GM10266 (cell line): ENCODE measurements around the gene BMAL2.

Experiments used
- DNase-seq: peaks from one replicate; pipeline ENCODE4 v3.0.0; 2012; ENCODE audit errors: extremely low spot score
- TF ChIP-seq, protein P1 (sequence below): IDR thresholded peaks from 2 replicates; pipeline ENCODE4 v1.5.1; 2012; ENCODE audit warnings: mild to moderate bottlenecking, low read depth; ENCODE audit not compliant: control insufficient read depth, insufficient read depth; ENCODE audit errors: missing control alignments

BMAL2 gene, protein sequence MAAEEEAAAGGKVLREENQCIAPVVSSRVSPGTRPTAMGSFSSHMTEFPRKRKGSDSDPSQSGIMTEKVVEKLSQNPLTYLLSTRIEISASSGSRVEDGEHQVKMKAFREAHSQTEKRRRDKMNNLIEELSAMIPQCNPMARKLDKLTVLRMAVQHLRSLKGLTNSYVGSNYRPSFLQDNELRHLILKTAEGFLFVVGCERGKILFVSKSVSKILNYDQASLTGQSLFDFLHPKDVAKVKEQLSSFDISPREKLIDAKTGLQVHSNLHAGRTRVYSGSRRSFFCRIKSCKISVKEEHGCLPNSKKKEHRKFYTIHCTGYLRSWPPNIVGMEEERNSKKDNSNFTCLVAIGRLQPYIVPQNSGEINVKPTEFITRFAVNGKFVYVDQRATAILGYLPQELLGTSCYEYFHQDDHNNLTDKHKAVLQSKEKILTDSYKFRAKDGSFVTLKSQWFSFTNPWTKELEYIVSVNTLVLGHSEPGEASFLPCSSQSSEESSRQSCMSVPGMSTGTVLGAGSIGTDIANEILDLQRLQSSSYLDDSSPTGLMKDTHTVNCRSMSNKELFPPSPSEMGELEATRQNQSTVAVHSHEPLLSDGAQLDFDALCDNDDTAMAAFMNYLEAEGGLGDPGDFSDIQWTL

GRCh38 chr12:27332714-27333402 is at the start of gene BMAL2:
Gene BMAL2 (plus strand): TSS chr12:27332836. CDS start chr12:27333073, 237 bp downstream.
- peak; percentile 73 for DNase-seq
- TF ChIP-seq, protein P1, sequence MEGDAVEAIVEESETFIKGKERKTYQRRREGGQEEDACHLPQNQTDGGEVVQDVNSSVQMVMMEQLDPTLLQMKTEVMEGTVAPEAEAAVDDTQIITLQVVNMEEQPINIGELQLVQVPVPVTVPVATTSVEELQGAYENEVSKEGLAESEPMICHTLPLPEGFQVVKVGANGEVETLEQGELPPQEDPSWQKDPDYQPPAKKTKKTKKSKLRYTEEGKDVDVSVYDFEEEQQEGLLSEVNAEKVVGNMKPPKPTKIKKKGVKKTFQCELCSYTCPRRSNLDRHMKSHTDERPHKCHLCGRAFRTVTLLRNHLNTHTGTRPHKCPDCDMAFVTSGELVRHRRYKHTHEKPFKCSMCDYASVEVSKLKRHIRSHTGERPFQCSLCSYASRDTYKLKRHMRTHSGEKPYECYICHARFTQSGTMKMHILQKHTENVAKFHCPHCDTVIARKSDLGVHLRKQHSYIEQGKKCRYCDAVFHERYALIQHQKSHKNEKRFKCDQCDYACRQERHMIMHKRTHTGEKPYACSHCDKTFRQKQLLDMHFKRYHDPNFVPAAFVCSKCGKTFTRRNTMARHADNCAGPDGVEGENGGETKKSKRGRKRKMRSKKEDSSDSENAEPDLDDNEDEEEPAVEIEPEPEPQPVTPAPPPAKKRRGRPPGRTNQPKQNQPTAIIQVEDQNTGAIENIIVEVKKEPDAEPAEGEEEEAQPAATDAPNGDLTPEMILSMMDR: no peak

DNA sequence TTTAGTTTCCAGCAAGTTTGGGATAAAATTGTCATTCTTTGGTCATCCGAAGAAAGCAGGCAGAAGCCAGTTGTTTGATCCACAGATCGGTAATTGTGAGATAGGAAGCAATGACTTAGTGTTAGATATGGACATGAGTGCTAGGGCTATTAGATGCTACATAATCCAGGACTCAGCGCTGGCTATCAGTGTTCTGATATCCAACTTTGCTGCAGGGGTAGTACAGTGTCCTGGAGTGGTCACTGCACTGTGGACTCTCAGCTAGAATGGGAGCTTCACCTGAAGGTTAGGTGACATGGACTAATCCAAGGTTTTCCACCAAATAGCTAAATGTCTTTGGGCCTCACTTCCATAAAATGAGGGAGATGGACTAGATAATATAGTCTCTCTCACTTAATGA is 48.6 kb upstream of the BMAL2 start:
- DNase-seq: no peak

DNA sequence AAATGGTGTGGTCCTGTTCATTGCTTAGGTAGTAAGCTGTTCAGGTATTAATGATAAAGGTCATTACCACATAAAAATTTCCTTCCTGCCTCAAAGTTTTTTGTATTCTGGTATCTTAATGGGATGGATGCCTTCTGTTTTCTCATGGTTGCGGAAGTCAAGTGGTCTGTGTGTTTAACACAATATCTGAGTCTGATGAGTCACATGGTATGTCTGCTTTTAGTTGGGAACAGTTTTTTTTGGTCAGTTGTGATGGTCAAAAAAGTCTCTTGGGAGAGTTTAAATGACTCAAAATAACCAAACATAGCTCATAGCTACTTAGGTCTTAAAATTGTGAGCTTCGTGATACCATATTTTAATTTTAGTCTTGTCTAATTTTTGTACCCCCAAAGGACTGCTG is 47.9 kb upstream of the BMAL2 start:
- DNase-seq: peak; percentile 32
- TF ChIP-seq, protein P1: no peak

More for the DNA sequence above, 48.6 kb upstream of the BMAL2 start:
- TF ChIP-seq, protein P1: no peak

- TF ChIP-seq, protein P1: no peak
- no peak for DNase-seq
These were observed 47.2 kb upstream of the BMAL2 start for GRCh38 chr12:27285403-27285802.

- DNase-seq: no peak
- TF ChIP-seq, protein P1: no peak
These were observed 43.2 kb upstream of the BMAL2 start for GRCh38 chr12:27289414-27289813.

- TF ChIP-seq, protein P1: no peak
- no peak for DNase-seq
These were observed 42.0 kb upstream of the BMAL2 start for GRCh38 chr12:27290501-27291168.

DNA sequence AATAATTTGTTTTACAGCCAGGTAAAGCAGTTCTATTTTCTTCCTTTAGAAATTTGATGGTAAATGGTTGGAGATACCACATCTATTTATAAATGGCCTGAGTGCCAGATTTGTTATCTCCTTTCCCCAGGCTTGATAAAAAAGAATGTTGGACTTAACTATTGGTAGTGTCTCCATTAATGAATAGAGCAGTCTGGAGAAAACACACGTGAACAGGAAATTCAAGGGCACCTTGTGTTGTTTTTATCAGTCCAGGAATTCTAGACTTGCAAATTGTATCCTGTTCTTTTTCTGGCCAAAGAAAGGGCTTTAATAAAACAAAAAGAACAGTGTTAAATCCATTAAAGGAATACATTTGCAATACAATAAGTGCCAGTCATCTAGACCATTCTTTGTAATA is 40.8 kb upstream of the BMAL2 start:
- TF ChIP-seq, protein P1: no peak
- no peak for DNase-seq
